Measurements from ENCODE around the gene PRPSAP2.
"Not testable (repeated sequence)": the region's sequence is repeated elsewhere in the genome, so short reads cannot be mapped to it uniquely, and the experiment has no call there.

Gene PRPSAP2

DNA sequence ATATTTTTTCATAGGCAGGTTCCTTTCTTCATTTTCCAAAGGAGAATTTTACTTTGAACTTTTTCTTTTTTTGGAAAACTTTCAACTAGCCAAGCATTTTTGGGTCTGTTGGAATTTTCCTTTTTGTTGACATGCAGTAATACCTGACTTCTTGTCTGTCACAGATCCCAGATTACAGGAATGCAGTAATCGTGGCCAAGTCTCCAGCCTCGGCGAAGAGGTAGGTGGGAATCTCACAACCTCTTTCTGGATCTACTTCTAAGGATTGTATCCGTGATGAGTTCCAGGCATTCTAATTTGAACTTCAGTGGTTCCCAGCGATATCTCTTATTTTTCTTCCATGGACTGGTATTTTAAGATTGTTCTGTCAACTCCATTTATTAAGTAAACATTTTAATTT lies 31.7 kb downstream of the PRPSAP2 start:
- DNase-seq (ENCODE audit: low read depth) = no peak

DNA sequence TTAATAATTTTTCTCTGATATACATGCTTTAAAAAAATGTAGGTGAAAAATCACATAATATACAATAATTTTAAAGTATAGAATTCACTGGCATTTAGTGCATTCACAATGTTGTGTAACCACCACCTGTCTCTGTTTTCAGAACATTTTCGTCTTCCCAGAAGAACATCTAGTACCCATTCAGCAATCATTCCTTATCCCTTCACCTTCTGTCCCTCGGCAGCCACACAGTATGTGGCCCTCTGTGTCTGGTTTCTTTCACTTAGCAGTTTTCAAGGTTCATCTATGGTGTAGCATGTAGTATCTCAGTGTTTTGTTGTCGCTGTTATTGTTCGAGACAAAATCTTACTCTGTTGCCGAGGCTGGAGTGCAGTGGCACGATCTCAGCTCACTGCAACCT lies 33.6 kb downstream of the PRPSAP2 start:
- no peak for DNase-seq (ENCODE audit: low read depth)

- no peak for DNase-seq (ENCODE audit: low read depth)
These were observed 38.2 kb downstream of the PRPSAP2 start for GRCh38 chr17:18896146-18896545.

DNA sequence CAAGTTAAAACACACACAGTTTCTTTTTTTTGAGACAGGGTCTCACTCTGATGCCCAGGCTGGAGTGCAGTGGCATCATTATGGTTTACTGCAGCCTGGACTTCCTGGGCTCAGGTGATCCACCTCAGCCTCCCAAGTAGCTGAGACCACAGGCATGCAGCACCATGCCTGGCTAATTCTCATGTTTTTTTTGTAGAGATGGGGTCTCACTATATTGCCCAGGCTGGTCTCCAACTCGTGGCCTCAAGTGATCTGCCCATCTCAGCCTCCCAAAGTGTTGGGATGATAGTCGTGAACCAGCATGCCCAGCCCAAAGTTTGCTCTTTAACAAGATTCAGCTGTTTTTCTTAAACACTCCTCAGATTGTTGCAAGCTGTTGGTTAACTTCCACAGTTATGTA lies 39.0 kb downstream of the PRPSAP2 start:
- no peak for DNase-seq (ENCODE audit: low read depth)

DNA sequence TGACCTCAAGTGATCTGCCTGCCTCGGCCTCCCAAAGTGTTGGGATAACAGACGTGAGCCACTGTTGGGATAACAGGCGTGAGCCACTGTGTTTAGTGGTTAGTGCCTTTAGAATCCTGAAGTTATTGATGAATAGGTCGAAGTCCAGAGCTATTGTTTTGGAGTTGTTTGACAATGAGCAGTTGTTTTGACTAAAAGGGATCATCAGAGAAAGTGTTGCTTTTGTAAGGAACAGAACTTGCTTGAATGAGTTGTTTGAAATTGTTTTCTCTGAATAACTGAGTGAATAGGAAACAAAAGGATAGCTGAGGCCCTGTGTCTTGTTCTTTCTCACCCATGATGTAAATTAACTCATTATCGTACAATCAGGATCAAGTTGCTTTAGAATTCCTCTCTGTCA lies 46.6 kb downstream of the PRPSAP2 start:
- no peak for DNase-seq (ENCODE audit: low read depth)

DNA sequence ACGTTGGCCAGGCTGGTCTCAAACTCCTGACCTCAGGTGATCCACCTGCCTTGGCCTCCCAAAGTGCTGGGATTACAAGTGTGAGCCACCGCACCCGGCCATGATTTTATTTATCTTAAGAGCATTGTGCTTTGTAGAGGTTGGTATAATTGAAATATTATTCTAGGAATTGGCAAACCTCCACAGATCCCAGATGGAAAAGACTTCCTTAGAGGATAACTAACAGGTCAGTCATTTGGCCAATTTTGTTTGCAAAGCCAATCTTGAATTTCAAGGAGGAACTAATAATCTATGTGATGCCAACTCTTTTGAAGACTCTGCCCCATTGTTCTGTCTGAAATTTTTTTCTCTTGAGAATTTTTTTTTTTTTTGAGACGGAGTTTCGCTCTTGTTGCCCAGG lies 47.3 kb downstream of the PRPSAP2 start:
- no peak for DNase-seq (ENCODE audit: low read depth)

DNA sequence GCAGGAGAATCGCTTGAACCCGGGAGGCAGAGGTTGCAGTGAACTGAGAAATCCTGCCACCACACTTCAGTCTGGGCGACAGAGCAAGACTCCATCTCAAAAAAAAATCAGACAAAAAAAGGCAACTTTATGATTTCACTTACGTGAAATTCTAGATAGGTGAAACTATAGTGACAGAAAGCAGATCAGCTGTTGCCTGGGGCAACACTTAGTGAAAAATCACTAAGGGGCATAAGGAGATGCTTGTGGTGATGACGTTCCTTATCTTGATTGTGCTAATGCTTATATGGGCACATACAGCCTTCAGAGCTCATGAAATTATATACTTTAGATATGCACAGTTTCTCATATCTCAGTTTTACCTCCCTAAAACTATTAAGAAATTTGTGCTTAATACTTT lies 52.4 kb downstream of the PRPSAP2 start:
- DNase-seq (ENCODE audit: low read depth) = no peak

- no peak for DNase-seq (ENCODE audit: low read depth)
These were observed 53.0 kb downstream of the PRPSAP2 start for GRCh38 chr17:18910881-18911280.

- DNase-seq (ENCODE audit: low read depth) = no peak
These were observed 59.0 kb downstream of the PRPSAP2 start for GRCh38 chr17:18916816-18917500.

- DNase-seq (ENCODE audit: low read depth) = no peak
These were observed 59.6 kb downstream of the PRPSAP2 start for GRCh38 chr17:18917506-18918032.

- DNase-seq (ENCODE audit: low read depth) = no peak
These were observed 62.0 kb downstream of the PRPSAP2 start for GRCh38 chr17:18919963-18920362.

GRCh38 chr17:18920911-18921441 lies 63.0 kb downstream of the PRPSAP2 start:
- DNase-seq (ENCODE audit: low read depth) = no peak

- DNase-seq (ENCODE audit: low read depth) = no peak
These were observed 63.6 kb downstream of the PRPSAP2 start for GRCh38 chr17:18921485-18921884.

- no peak for DNase-seq (ENCODE audit: low read depth)
These were observed 64.1 kb downstream of the PRPSAP2 start for GRCh38 chr17:18921912-18922451.

- not testable (repeated sequence) for DNase-seq (ENCODE audit: low read depth)
These were observed 64.7 kb downstream of the PRPSAP2 start for GRCh38 chr17:18922596-18922995.

DNA sequence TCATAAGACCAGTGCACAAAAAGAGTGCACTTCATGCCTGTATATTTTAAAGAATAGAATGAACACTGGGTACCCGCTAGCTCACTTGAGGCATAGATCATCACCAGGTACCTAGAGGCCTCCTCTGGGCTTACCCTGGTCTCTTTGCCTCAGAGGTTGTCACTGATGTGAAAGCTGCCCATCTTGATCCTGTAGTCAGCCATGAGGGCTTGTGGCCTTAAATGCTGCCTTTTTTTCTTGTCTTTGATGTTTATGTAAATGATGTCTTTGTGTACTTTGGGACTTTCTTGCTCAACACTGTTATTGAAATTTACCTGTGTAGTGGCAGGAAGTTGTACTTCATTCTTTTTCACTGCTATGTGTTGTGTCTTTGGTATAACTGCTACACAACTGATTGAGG lies 67.3 kb downstream of the PRPSAP2 start:
- DNase-seq (ENCODE audit: low read depth) = no peak

- DNase-seq (ENCODE audit: low read depth) = no peak
These were observed 70.7 kb downstream of the PRPSAP2 start for GRCh38 chr17:18928628-18929125.

- DNase-seq (ENCODE audit: low read depth) = no peak
These were observed 74.6 kb downstream of the PRPSAP2 start for GRCh38 chr17:18932360-18933055.

GRCh38 chr17:18933102-18934058 lies 75.4 kb downstream of the PRPSAP2 start:
- no peak for DNase-seq (ENCODE audit: low read depth)

DNA sequence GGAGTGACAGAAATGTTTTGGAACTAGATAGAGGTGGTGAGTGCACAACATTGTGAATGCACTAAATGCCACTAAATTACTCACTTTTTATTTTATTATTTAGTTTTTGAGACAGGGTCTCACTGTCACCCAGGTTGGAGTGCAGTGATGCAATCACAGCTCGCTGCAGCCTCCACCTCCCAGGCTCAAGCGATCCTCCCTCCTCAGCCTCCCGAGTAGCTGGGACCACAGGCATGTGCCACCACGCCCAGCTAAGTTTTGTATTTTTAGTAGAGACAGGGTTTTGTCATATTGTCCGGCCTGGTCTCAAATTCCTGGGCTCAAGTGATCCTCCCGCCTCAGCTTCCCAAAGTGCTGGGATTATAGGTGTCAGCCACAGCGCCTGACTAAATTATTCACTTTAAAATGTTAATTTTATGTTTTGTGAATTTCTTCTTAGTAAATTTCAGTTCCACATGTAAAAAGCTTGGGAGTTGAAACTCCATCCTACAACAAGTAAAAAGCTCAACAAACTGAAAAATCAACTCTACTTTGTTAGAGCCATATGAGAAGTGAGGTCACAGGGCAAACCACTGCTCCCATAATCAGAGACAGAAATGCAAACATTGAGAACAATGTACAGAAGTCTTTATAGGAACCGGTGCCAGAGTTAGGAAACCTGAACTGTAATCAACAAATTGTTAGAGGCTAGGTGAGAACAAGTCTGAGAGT lies 80.2 kb downstream of the PRPSAP2 start:
- no peak for DNase-seq (ENCODE audit: low read depth)

- DNase-seq (ENCODE audit: low read depth) = no peak
These were observed 80.7 kb downstream of the PRPSAP2 start for GRCh38 chr17:18938692-18939023.

All from stimulated activated CD8-positive, alpha-beta memory T cell treated with anti-CD3 and anti-CD28 coated beads, Interleukin-7, amount 100 ng/mL, for 24 hours (primary cell).